Nephron progenitor cell (in vitro differentiated cells): ENCODE measurements around the gene PGM5.

ENCODE experiments used
- DNase-seq: peaks from one replicate; pipeline ENCODE4 v3.0.0; 2021
- H3K27ac Mint-ChIP-seq: 2 replicates; pipeline ENCODE4 v1.8.0; 2021; ENCODE audit warnings: mild to moderate bottlenecking, moderate library complexity, mixed read lengths
- H3K27me3 Mint-ChIP-seq: 2 replicates; pipeline ENCODE4 v1.8.0; 2021; ENCODE audit warnings: mild to moderate bottlenecking, low read depth, mixed read lengths; ENCODE audit not compliant: poor library complexity
- H3K36me3 Mint-ChIP-seq: 2 replicates; pipeline ENCODE4 v1.8.0; 2021; ENCODE audit warnings: low read depth, mixed read lengths
- H3K4me1 Mint-ChIP-seq: 2 replicates; pipeline ENCODE4 v1.8.0; 2021; ENCODE audit warnings: mixed read lengths
- H3K4me3 Mint-ChIP-seq: 2 replicates; pipeline ENCODE4 v1.8.0; 2021; ENCODE audit warnings: mild to moderate bottlenecking, moderate library complexity, mixed read lengths
- H3K9me3 Mint-ChIP-seq: 2 replicates; pipeline ENCODE4 v1.8.0; 2021; ENCODE audit warnings: mild to moderate bottlenecking, moderate library complexity, mixed read lengths
- CTCF ChIP-seq: fragments of 200-600 bp; sonication (generic); IDR thresholded peaks from 2 replicates; pipeline ENCODE4 v1.5.0; 2021; ENCODE audit warnings: antibody characterized with exemption

PGM5 gene

DNA sequence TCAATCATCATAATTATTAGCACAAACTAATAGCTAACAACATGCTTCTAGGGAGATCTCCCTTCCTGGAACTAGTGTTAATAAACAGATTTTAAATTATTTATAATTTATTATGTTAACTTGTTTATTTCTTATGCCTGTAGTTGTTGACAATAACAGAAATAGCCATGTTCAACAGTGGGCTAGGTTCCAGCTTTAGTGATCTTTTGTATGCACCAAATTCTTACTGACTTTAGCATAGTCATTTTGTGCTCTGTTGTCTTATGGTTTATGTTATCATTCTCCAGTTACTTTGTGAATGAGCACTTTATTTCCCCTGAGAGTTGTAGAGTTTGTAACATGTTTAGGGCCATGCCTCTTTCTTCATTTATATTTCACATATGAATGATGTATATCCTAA lies 113.7 kb downstream of the PGM5 start:
- Mint-ChIP-seq H3K36me3 (peaks cover 7% of the 10 kb centered on the region), H3K9me3 (peaks cover 7% of the 10 kb centered on the region), H3K4me3 (no peak overlapping the region), H3K27ac (no peak overlapping the region), H3K27me3 (peaks cover 3% of the 10 kb centered on the region), H3K4me1 (no peaks in the 10 kb centered on the region)
- DNase-seq = no peak
- no peak for TF ChIP-seq CTCF

DNA sequence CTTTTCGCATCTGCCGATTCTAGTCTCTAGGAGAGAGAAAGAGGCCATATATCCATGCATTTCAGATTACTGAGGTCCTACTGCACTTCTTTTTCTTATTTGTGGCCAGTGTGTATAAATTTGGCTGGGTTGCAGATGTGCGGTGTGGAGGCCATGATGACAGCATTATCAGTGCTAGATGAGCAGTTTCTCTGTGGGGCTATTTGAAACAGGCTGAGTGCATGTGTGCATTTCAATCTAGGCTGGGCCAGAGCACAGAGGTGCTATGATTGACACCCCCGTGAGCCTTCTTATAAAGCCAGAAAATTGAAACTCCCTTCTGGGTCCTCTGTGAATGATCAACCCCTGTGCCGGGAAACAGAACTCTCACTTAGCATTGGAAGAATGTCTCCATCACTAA lies 114.2 kb downstream of the PGM5 start:
- Mint-ChIP-seq H3K36me3 (peaks cover 7% of the 10 kb centered on the region), H3K9me3 (peaks cover 7% of the 10 kb centered on the region), H3K27me3 (peaks cover 3% of the 10 kb centered on the region), H3K4me1 (no peaks in the 10 kb centered on the region), H3K27ac (no peak overlapping the region), H3K4me3 (no peak overlapping the region)
- no peak for TF ChIP-seq CTCF
- no peak for DNase-seq

DNA sequence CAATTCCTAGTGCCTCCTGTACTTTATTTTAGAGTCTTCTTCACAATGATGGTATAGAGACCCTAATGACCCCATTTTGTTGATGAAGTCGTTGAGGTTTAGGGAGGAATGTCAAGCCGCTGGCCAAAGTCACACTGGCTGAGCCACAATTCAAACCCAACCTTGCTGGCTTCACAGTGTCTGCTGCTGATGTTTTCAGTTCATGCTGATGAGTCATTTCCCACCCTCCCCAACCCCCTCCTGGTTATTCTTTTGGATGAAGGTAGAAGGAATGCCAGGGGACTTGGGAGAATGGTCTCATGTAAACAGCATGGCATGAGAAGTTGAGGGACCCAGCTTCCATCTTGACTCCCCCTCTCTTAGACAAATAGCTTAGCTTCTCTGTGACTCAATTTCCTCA lies 115.7 kb downstream of the PGM5 start:
- no peak for TF ChIP-seq CTCF
- H3K9me3 Mint-ChIP-seq = no peaks in the 10 kb centered on the region

GRCh38 chr9:68473790-68474189 lies 117.4 kb downstream of the PGM5 start:
- no peak for TF ChIP-seq CTCF
- H3K36me3 Mint-ChIP-seq = no peaks in the 10 kb centered on the region
- no peaks in the 10 kb centered on the region for H3K9me3 Mint-ChIP-seq
- no peak for DNase-seq
- peaks cover 10% of the 10 kb centered on the region for H3K4me1 Mint-ChIP-seq
- peaks cover 3% of the 10 kb centered on the region for H3K27me3 Mint-ChIP-seq
- H3K4me3 Mint-ChIP-seq = no peak overlapping the region
- no peak overlapping the region for H3K27ac Mint-ChIP-seq

More for the DNA sequence above, 115.7 kb downstream of the PGM5 start:
- no peak for DNase-seq
- Mint-ChIP-seq H3K36me3 (no peaks in the 10 kb centered on the region), H3K27ac (no peak overlapping the region), H3K27me3 (peaks cover 3% of the 10 kb centered on the region), H3K4me1 (peaks cover 7% of the 10 kb centered on the region), H3K4me3 (no peak overlapping the region)

DNA sequence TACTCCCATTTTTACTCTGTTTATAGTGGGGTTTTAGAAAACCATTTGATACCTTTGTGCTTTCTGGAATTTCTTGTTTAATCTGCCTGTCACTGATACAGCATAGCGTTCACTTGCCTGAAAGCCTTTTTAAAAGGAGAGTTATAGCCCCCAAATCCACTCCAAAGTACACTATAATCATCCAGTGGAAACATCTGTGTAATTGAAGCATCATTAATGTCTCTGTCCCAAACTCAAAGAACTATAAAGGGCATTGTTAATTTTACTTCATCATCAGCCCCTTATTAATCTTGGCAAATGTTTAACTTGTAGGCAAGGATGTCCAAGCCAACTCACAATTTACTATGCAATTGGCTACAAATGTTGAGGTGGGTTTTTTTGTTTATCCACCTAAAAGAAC lies 120.0 kb downstream of the PGM5 start:
- Mint-ChIP-seq H3K27ac (no peak overlapping the region), H3K36me3 (no peaks in the 10 kb centered on the region), H3K27me3 (no peaks in the 10 kb centered on the region)

More for the DNA sequence above, 120.0 kb downstream of the PGM5 start:
- no peak overlapping the region for H3K4me3 Mint-ChIP-seq
- no peaks in the 10 kb centered on the region for H3K9me3 Mint-ChIP-seq
- no peak for TF ChIP-seq CTCF
- peaks cover 10% of the 10 kb centered on the region for H3K4me1 Mint-ChIP-seq
- no peak for DNase-seq
